Measurements from ENCODE around the gene CTNNA3.

DNA sequence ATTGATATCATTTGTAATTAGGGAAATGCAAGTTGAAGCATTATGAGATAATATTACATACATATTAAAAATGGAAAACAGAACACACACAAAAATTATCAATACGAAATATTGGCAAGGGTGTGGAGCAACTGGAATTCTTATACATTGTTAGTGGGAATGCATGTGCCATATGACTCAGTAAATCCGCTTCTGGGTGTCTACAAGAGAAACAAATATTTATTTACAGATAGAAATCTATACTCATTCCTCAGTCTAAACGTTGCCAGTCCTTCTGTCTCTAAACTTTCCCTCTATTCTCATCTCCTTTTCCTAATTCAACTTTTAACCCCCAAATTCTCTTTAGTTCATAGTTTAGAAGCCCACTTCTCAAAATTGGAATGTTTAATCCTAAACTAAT lies 940.5 kb downstream of the CTNNA3 start:
- TF ChIP-seq, protein P1, sequence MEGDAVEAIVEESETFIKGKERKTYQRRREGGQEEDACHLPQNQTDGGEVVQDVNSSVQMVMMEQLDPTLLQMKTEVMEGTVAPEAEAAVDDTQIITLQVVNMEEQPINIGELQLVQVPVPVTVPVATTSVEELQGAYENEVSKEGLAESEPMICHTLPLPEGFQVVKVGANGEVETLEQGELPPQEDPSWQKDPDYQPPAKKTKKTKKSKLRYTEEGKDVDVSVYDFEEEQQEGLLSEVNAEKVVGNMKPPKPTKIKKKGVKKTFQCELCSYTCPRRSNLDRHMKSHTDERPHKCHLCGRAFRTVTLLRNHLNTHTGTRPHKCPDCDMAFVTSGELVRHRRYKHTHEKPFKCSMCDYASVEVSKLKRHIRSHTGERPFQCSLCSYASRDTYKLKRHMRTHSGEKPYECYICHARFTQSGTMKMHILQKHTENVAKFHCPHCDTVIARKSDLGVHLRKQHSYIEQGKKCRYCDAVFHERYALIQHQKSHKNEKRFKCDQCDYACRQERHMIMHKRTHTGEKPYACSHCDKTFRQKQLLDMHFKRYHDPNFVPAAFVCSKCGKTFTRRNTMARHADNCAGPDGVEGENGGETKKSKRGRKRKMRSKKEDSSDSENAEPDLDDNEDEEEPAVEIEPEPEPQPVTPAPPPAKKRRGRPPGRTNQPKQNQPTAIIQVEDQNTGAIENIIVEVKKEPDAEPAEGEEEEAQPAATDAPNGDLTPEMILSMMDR (IDR thresholded peaks at IDR 0.05 in 8 of 11, conservative IDR thresholded peaks at IDR 0.05 in 3 of 11), result no peak
- no peak for TF ChIP-seq POLR2A (IDR thresholded peaks at IDR 0.05)

All from spleen (tissue), 7 donors.